AG09309 (cell line): ENCODE measurements around the gene HIGD1C.
A peak's percentile ranks its signal among the peaks of the same experiment; 100 is the strongest.
"Not testable (repeated sequence)": the region's sequence is repeated elsewhere in the genome, so short reads cannot be mapped to it uniquely, and the experiment has no call there.

Experiments used
- DNase-seq: peaks from one replicate; pipeline ENCODE4 v3.0.0-alpha.2; 2010; ENCODE audit warnings: low read depth
- H3K4me3 ChIP-seq: 2 replicates; pipeline ENCODE4 v1.5.1; 2011; ENCODE audit warnings: mild to moderate bottlenecking, low read depth, low read length, moderate library complexity; ENCODE audit not compliant: control insufficient read depth
- TF ChIP-seq, protein P1 (sequence below): IDR thresholded peaks from 2 replicates; pipeline ENCODE4 v1.5.1; 2011; ENCODE audit warnings: mild to moderate bottlenecking, low read depth, low read length, inconsistent platforms; ENCODE audit not compliant: insufficient read depth, control insufficient read depth; ENCODE audit errors: missing control alignments

The HIGD1C gene

GRCh38 chr12:50923361-50924130 is 28.8 kb upstream of the HIGD1C start:
- no peak for DNase-seq
- TF ChIP-seq, protein P1, sequence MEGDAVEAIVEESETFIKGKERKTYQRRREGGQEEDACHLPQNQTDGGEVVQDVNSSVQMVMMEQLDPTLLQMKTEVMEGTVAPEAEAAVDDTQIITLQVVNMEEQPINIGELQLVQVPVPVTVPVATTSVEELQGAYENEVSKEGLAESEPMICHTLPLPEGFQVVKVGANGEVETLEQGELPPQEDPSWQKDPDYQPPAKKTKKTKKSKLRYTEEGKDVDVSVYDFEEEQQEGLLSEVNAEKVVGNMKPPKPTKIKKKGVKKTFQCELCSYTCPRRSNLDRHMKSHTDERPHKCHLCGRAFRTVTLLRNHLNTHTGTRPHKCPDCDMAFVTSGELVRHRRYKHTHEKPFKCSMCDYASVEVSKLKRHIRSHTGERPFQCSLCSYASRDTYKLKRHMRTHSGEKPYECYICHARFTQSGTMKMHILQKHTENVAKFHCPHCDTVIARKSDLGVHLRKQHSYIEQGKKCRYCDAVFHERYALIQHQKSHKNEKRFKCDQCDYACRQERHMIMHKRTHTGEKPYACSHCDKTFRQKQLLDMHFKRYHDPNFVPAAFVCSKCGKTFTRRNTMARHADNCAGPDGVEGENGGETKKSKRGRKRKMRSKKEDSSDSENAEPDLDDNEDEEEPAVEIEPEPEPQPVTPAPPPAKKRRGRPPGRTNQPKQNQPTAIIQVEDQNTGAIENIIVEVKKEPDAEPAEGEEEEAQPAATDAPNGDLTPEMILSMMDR = no peak
- no peak overlapping the region for H3K4me3 ChIP-seq

- TF ChIP-seq, protein P1 = no peak
- H3K4me3 ChIP-seq = peak overlapping the region; percentile 24
- no peak for DNase-seq
Measured at GRCh38 chr12:50924131-50924438, 28.3 kb upstream of the HIGD1C start.

- TF ChIP-seq, protein P1 = no peak
- DNase-seq = peak; percentile 54
- peak overlapping the region; percentile 40 for H3K4me3 ChIP-seq
Measured at GRCh38 chr12:50924439-50925341, 27.7 kb upstream of the HIGD1C start.

DNA sequence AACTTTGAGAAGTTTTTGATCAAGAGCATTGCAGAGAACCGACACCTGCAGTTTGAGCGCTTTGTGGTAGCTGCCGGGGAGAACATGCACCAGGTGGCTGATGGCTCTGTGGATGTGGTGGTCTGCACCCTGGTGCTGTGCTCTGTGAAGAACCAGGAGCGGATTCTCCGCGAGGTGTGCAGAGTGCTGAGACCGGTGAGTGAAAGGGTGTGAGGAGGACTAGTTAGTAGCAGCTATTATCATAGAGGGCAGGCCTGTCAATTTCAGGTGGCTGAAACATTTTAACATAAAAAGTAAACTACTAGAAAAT is 27.0 kb upstream of the HIGD1C start:
- TF ChIP-seq, protein P1 = no peak
- no peak for DNase-seq
- H3K4me3 ChIP-seq = peak overlapping the region; percentile 40

DNA sequence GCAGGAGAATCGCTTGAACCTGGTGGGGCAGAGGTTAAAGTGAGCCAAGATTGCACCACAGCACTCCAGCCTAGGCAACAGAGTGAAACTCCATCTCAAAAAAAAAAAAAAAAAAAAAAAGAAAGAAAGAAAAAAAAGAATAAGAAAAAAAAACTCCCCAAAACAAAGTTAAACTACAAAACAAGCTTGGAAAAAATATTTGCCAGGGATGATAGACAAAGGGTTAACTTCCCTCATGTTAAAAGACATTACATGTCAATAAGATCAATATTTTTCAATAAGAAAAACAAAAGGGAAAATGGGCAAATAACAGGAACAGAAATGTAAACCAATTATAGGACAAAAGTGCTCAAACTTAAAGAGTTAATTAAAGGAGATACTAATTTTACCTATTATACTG is 26.4 kb upstream of the HIGD1C start:
- H3K4me3 ChIP-seq = no peak overlapping the region
- TF ChIP-seq, protein P1 = no peak
- DNase-seq = no peak

DNA sequence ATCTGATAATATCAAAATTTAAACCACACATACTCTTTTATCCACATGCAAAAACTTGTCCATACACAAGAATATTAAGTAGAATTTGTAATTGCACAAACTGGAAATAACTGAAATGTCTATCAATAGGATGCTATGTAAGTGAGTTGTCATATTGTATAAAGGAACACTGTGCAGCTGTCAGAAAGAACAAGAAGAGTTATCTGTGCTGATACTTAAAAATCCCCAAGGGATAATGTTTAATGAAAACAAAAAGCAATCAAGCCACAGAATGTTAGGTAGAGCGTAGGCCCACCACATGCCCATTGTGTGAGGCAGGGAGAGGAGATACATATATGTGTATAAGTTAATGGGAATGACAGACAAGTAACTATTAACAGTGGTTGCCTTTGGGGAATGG is 25.9 kb upstream of the HIGD1C start:
- TF ChIP-seq, protein P1 = no peak
- no peak for DNase-seq
- H3K4me3 ChIP-seq = no peak overlapping the region

GRCh38 chr12:50926932-50927331 is 25.4 kb upstream of the HIGD1C start:
- not testable (repeated sequence) for H3K4me3 ChIP-seq, DNase-seq
